Hepatocyte (in vitro differentiated cells): ENCODE data around the gene SCART1. TPM values are rescaled to one million over a fixed set of nuclear protein-coding genes. Genes with fewer than 3 reads are reported as not detected.
"Not testable (repeated sequence)": the region's sequence is repeated elsewhere in the genome, so short reads cannot be mapped to it uniquely, and the experiment has no call there.

ENCODE experiments used
- DNase-seq: peaks from one replicate; pipeline ENCODE4 v3.0.0-alpha.2; 2016; ENCODE audit warnings: low spot score
- H2AFZ ChIP-seq: fragments of 200-600 bp; sonication (generic); 2 replicates; pipeline ENCODE4 v1.6.0; 2016; ENCODE audit warnings: antibody characterized with exemption, mild to moderate bottlenecking
- H3K27ac ChIP-seq: fragments of 200-600 bp; sonication (generic); 2 replicates; pipeline ENCODE4 v1.5.1; 2016; ENCODE audit warnings: mild to moderate bottlenecking
- H3K27me3 ChIP-seq: fragments of 200-600 bp; sonication (generic); 2 replicates; pipeline ENCODE4 v1.6.1; 2016
- H3K36me3 ChIP-seq: fragments of 200-600 bp; sonication (generic); replicated peaks from 2 replicates; pipeline ENCODE4 v1.5.1; 2016; ENCODE audit warnings: low read depth; ENCODE audit not compliant: insufficient read depth
- H3K4me1 ChIP-seq: fragments of 200-600 bp; sonication (generic); 2 replicates; pipeline ENCODE4 v1.5.1; 2016; ENCODE audit warnings: mild to moderate bottlenecking, moderate library complexity; ENCODE audit not compliant: insufficient read depth
- H3K4me2 ChIP-seq: fragments of 200-600 bp; sonication (generic); 2 replicates; pipeline ENCODE4 v1.6.0; 2016
- H3K4me3 ChIP-seq: fragments of 200-600 bp; sonication (generic); 2 replicates; pipeline ENCODE4 v1.5.1; 2016; ENCODE audit warnings: mild to moderate bottlenecking
- H3K79me2 ChIP-seq: fragments of 200-600 bp; sonication (generic); 2 replicates; pipeline ENCODE4 v1.6.0; 2017; ENCODE audit warnings: mild to moderate bottlenecking
- H3K9me2 ChIP-seq: fragments of 200-600 bp; sonication (generic); replicated peaks from 2 replicates; pipeline ENCODE4 v1.6.0; 2017; ENCODE audit warnings: mild to moderate bottlenecking; ENCODE audit not compliant: insufficient read depth
- H3K9me3 ChIP-seq: fragments of 200-600 bp; sonication (generic); 2 replicates; pipeline ENCODE4 v1.5.1; 2016; ENCODE audit warnings: low read depth, mild to moderate bottlenecking
- H4K20me1 ChIP-seq: fragments of 200-600 bp; sonication (generic); 2 replicates; pipeline ENCODE4 v1.6.0; 2016; ENCODE audit warnings: mild to moderate bottlenecking; ENCODE audit not compliant: insufficient read depth, poor library complexity, severe bottlenecking
- CTCF ChIP-seq: fragments of 200-600 bp; sonication (generic); IDR thresholded peaks from 2 replicates; pipeline ENCODE4 v1.5.1; 2016; ENCODE audit warnings: antibody characterized with exemption, mild to moderate bottlenecking; ENCODE audit not compliant: poor library complexity
- EZH2 ChIP-seq: fragments of 200-600 bp; sonication (generic); IDR thresholded peaks from 2 replicates; pipeline ENCODE4 v1.6.1; 2016; ENCODE audit warnings: antibody characterized with exemption, mild to moderate bottlenecking, borderline replicate concordance
- EZH2phosphoT487 ChIP-seq: fragments of 200-600 bp; sonication (generic); IDR thresholded peaks from one replicate; pipeline ENCODE4 v1.6.1; 2018; ENCODE audit warnings: antibody characterized with exemption, mild to moderate bottlenecking, low read depth, moderate library complexity; ENCODE audit not compliant: unreplicated experiment, severe bottlenecking
- WGBS: methylation state at CpG from one replicate; pipeline ENCODE4 v1.1.6; 2016; ENCODE audit warnings: low lambda C conversion rate; ENCODE audit errors: missing lambda C conversion rate; 5-methylcytosine and 5-hydroxymethylcytosine counted together
- polyA plus RNA-seq: library from polyadenylated mRNA; unstranded; fragments of >200 nt; fragmentation: Nextera tagmentation; extraction: Ambion mirVana; gene quantifications from 2 replicates; pipeline ENCODE4 v1.2.1, GENCODE V29; 2016
- total RNA-seq: library from RNA; depleted of rRNA; stranded (reverse); fragments of >200 nt; gene quantifications from 2 replicates; pipeline ENCODE4 v1.2.3, GENCODE V29; 2014

Gene SCART1
- total and polyA plus RNA-seq, 2 experiments from 2014 or later = 0.63 to 1.00 TPM

- DNase-seq = peak; percentile 13
- Histone ChIP-seq H3K4me2 (peak overlapping the region; percentile 70), H3K27ac (no peak overlapping the region), H3K27me3 (no peaks in the 10 kb centered on the region), H3K36me3 (no peaks in the 10 kb centered on the region), H2AFZ (no peak overlapping the region), H3K9me3 (no peaks in the 10 kb centered on the region), H3K4me1 (no peaks in the 10 kb centered on the region), H4K20me1 (peaks cover 6% of the 10 kb centered on the region), H3K79me2 (no peaks in the 10 kb centered on the region), H3K9me2 (no peaks in the 10 kb centered on the region), H3K4me3 (no peak overlapping the region)
- TF ChIP-seq CTCF (no peak), EZH2phosphoT487 (no peak), EZH2 (no peak)
- WGBS = 33% methylated on average over 42 of the region's 88 CpGs
Observed at GRCh38 chr10:133422807-133423771, 30.7 kb upstream of the SCART1 start.

GRCh38 chr10:133424102-133424501, 29.6 kb upstream of the SCART1 start:
- H3K4me1 ChIP-seq, H3K36me3 ChIP-seq, H3K9me3 ChIP-seq, H3K4me3 ChIP-seq, H3K27me3 ChIP-seq, DNase-seq, H2AFZ ChIP-seq, H4K20me1 ChIP-seq, H3K9me2 ChIP-seq, H3K4me2 ChIP-seq, H3K79me2 ChIP-seq, H3K27ac ChIP-seq: not testable (repeated sequence)
- no CpG with 5 or more reads among the region's 46 CpGs for WGBS

- H3K4me3 ChIP-seq = not testable (repeated sequence)
Observed at GRCh38 chr10:133424601-133425000, 29.1 kb upstream of the SCART1 start, which contains the start of gene SPRN. Gene SPRN, minus strand, starts transcription at chr10:133424625. Its CDS starts 944 bp downstream, at chr10:133423681.

GRCh38 chr10:133429571-133429970, 24.2 kb upstream of the SCART1 start:
- H3K27me3 ChIP-seq, H3K79me2 ChIP-seq, H4K20me1 ChIP-seq, H3K27ac ChIP-seq, H3K9me2 ChIP-seq, H3K4me3 ChIP-seq, H3K9me3 ChIP-seq, H3K36me3 ChIP-seq, H2AFZ ChIP-seq, DNase-seq, H3K4me1 ChIP-seq, H3K4me2 ChIP-seq: not testable (repeated sequence)
- WGBS = 86% methylated on average over 4 of the region's 4 CpGs

More at GRCh38 chr10:133424601-133425000, 29.1 kb upstream of the SCART1 start, which contains the start of gene SPRN:
- not testable (repeated sequence) for H3K4me1 ChIP-seq, H2AFZ ChIP-seq, H3K27me3 ChIP-seq, DNase-seq, H3K27ac ChIP-seq, H3K36me3 ChIP-seq, H4K20me1 ChIP-seq, H3K9me2 ChIP-seq, H3K79me2 ChIP-seq, H3K9me3 ChIP-seq
- WGBS = no CpG with 5 or more reads among the region's 37 CpGs
- peak within 1 kb of the TSS; percentile 70 for H3K4me2 ChIP-seq

GRCh38 chr10:133431888-133432613, 21.7 kb upstream of the SCART1 start:
- not testable (repeated sequence) for H4K20me1 ChIP-seq, H3K4me3 ChIP-seq, H3K9me3 ChIP-seq, H3K36me3 ChIP-seq, H3K4me2 ChIP-seq, H3K79me2 ChIP-seq, H3K4me1 ChIP-seq, H3K27me3 ChIP-seq, H3K9me2 ChIP-seq, H3K27ac ChIP-seq, DNase-seq, H2AFZ ChIP-seq
- 76% methylated on average over 8 of the region's 9 CpGs for WGBS

GRCh38 chr10:133432789-133433188, 21.0 kb upstream of the SCART1 start:
- not testable (repeated sequence) for H2AFZ ChIP-seq, H4K20me1 ChIP-seq, H3K9me3 ChIP-seq, H3K4me2 ChIP-seq, H3K4me1 ChIP-seq, DNase-seq, H3K79me2 ChIP-seq, H3K27ac ChIP-seq, H3K27me3 ChIP-seq, H3K4me3 ChIP-seq, H3K9me2 ChIP-seq, H3K36me3 ChIP-seq
- 100% methylated on average over 1 of the region's 25 CpGs for WGBS
